Naive thymus-derived CD4-positive, alpha-beta T cell (primary cell): ENCODE results near the gene EIF2B5. TPM values are rescaled to one million over a fixed set of nuclear protein-coding genes. Genes with fewer than 3 reads are reported as not detected.

Experiments used
- ATAC-seq: fragments of 150-1000 bp; cut with Tn5 transposase; 2 replicates; pipeline ENCODE4 v1.10.0; 2021; ENCODE audit warnings: mild to moderate bottlenecking, moderate library complexity
- CTCF ChIA-PET: fragments of 350-600 bp; sonication (Branson Sonifier 250); formaldehyde crosslinking; loops from one replicate; lab custom pipeline; 2021; ENCODE audit warnings: antibody characterized with exemption; lab: Charles Lee
- POLR2A ChIA-PET: fragments of 350-600 bp; sonication (Branson Sonifier 250); formaldehyde crosslinking; loops from one replicate; lab custom pipeline; 2021; ENCODE audit warnings: antibody characterized with exemption, inconsistent platforms; lab: Charles Lee
- DNase-seq, 9 donors: peaks; one replicate each; pipeline versions ENCODE4 v3.0.0 to v3.0.0-alpha.2; 2020 to 2022; ENCODE audit warnings: mixed read lengths in 1 of 9
- H3K27ac ChIP-seq: one replicate; pipeline ENCODE4 v1.7.0; 2013; ENCODE audit warnings: mild to moderate bottlenecking, low read depth, low read length, moderate library complexity
- H3K27me3 ChIP-seq, 2 donors: one replicate each; pipeline ENCODE4 v1.7.0; 2013; ENCODE audit warnings: low read length in 2 of 2, mild to moderate bottlenecking in 2 of 2, moderate library complexity in 2 of 2; ENCODE audit not compliant: control insufficient read depth in 2 of 2, insufficient read depth in 2 of 2
- H3K36me3 ChIP-seq, 3 experiments: 1 replicate in 2 of 3; 2 replicates in 1 of 3; pipeline ENCODE4 v1.7.0; 2013; ENCODE audit warnings: low read length in 3 of 3, mild to moderate bottlenecking in 3 of 3, moderate library complexity in 1 of 3; ENCODE audit not compliant: insufficient read depth in 3 of 3, control insufficient read depth in 2 of 3
- H3K4me1 ChIP-seq, 2 donors: one replicate each; pipeline ENCODE4 v1.7.0; 2013; ENCODE audit warnings: low read length in 2 of 2, mild to moderate bottlenecking in 2 of 2, moderate library complexity in 1 of 2; ENCODE audit not compliant: control insufficient read depth in 2 of 2, insufficient read depth in 2 of 2
- H3K4me3 ChIP-seq: 2 replicates; pipeline ENCODE4 v1.7.0; 2013; ENCODE audit warnings: mild to moderate bottlenecking, low read length
- H3K9me3 ChIP-seq, 3 experiments: 1 replicate in 2 of 3; 2 replicates in 1 of 3; pipeline ENCODE4 v1.7.0; 2013; ENCODE audit warnings: low read length in 3 of 3; ENCODE audit not compliant: control insufficient read depth in 2 of 3
- H3K27ac Mint-ChIP-seq, 9 donors: one replicate each; pipeline ENCODE4 v1.8.0; 2020 to 2022; ENCODE audit warnings: mixed read lengths in 9 of 9, mild to moderate bottlenecking in 8 of 9, moderate library complexity in 5 of 9, inconsistent platforms in 2 of 9
- H3K27me3 Mint-ChIP-seq, 5 donors: one replicate each; pipeline ENCODE4 v1.8.0; 2021 to 2022; ENCODE audit warnings: mixed read lengths in 5 of 5, mild to moderate bottlenecking in 1 of 5
- H3K36me3 Mint-ChIP-seq, 5 donors: one replicate each; pipeline ENCODE4 v1.8.0; 2020 to 2022; ENCODE audit warnings: mixed read lengths in 5 of 5, mild to moderate bottlenecking in 3 of 5, inconsistent platforms in 1 of 5
- H3K4me1 Mint-ChIP-seq, 7 donors: one replicate each; pipeline ENCODE4 v1.8.0; 2020 to 2022; ENCODE audit warnings: mixed read lengths in 7 of 7, mild to moderate bottlenecking in 3 of 7, inconsistent platforms in 1 of 7
- H3K4me3 Mint-ChIP-seq, 10 donors: one replicate each; pipeline ENCODE4 v1.8.0; 2020 to 2022; ENCODE audit warnings: mild to moderate bottlenecking in 10 of 10, mixed read lengths in 10 of 10, moderate library complexity in 6 of 10, inconsistent platforms in 2 of 10
- H3K9me3 Mint-ChIP-seq, 11 donors: one replicate each; pipeline ENCODE4 v1.8.0; 2020 to 2022; ENCODE audit warnings: mixed read lengths in 11 of 11, mild to moderate bottlenecking in 4 of 11, inconsistent platforms in 1 of 11, moderate library complexity in 1 of 11
- intact Hi-C, 2 donors: fragments of 100-400 bp; cut with micrococcal nuclease; formaldehyde crosslinking; loops; one replicate each; pipeline ENCODE4 v1.15.1; 2023
- polyA plus RNA-seq, 2 donors: library from polyadenylated mRNA; unstranded; fragments of 300-500 nt; fragmentation: Illumina TruSeq; gene quantifications; one replicate each; pipeline ENCODE4 v1.2.3, GENCODE V29; 2021
- total RNA-seq, 6 experiments: library from RNA in 5 of 6; stranded (reverse) in 5 of 6; gene quantifications; 1 replicate in 5 of 6; 2 replicates in 1 of 6; pipeline ENCODE4 v1.2.3 and lab custom pipeline; 2021 to 2026

Gene EIF2B5
- total and polyA plus RNA-seq, 7 experiments from 2014 or later, result 47.2 to 87.2 (median 67.7) TPM

GRCh38 chr3:184180165-184180564 is 45.0 kb downstream of the EIF2B5 start:
- ChIA-PET POLR2A (no interaction called here), CTCF (no interaction called here)
- peaks cover 19 to 21% of the 10 kb centered on the region in 2 donors for H3K4me1 ChIP-seq
- intact Hi-C loops, result no loop called here
- peaks cover 4 to 37% (median 9%) of the 10 kb centered on the region in 5 donors for H3K36me3 Mint-ChIP-seq
- H3K27ac ChIP-seq, result no peak overlapping the region
- H3K4me3 ChIP-seq, result no peak overlapping the region
- no peak overlapping the region for H3K4me3 Mint-ChIP-seq
- DNase-seq (no peak), ATAC-seq (no peak)
- H3K27me3 Mint-ChIP-seq, result no peaks in the 10 kb centered on the region
- no peaks in the 10 kb centered on the region for H3K9me3 Mint-ChIP-seq
- peaks cover 17 to 43% (median 34%) of the 10 kb centered on the region in 7 donors for H3K4me1 Mint-ChIP-seq
- peaks cover 18 to 77% (median 24%) of the 10 kb centered on the region in 3 experiments for H3K36me3 ChIP-seq
- no peaks in the 10 kb centered on the region for H3K9me3 ChIP-seq
- no peak overlapping the region for H3K27ac Mint-ChIP-seq
- no peaks in the 10 kb centered on the region for H3K27me3 ChIP-seq

- Histone ChIP-seq H3K4me1 (peaks cover 14 to 16% of the 10 kb centered on the region in 2 donors), H3K27ac (no peak overlapping the region), H3K4me3 (no peak overlapping the region), H3K27me3 (no peaks in the 10 kb centered on the region), H3K36me3 (peaks cover 18 to 81% (median 24%) of the 10 kb centered on the region in 3 experiments), H3K9me3 (no peaks in the 10 kb centered on the region)
- Mint-ChIP-seq H3K27me3 (no peaks in the 10 kb centered on the region), H3K4me3 (no peak overlapping the region), H3K9me3 (no peaks in the 10 kb centered on the region), H3K27ac (peak overlapping the region in 1 of 9 donors; percentile 12), H3K4me1 (peaks cover 17 to 42% (median 30%) of the 10 kb centered on the region in 7 donors), H3K36me3 (peaks cover 4 to 37% (median 9%) of the 10 kb centered on the region in 5 donors)
- DNase-seq (no peak), ATAC-seq (no peak)
- intact Hi-C loops, result no loop called here
- POLR2A ChIA-PET, result interaction anchor here (0.8 kb wide), 1 partner anchor 23 kb away, joined by 3 read pairs; no protein-coding TSS in a partner anchor
- CTCF ChIA-PET, result no interaction called here
Measured at GRCh38 chr3:184181596-184181995, 46.4 kb downstream of the EIF2B5 start.

- no peak overlapping the region for H3K27ac ChIP-seq
- H3K36me3 Mint-ChIP-seq, result peaks cover 4 to 42% (median 9%) of the 10 kb centered on the region in 5 donors
- H3K9me3 ChIP-seq, result no peaks in the 10 kb centered on the region
- DNase-seq (no peak), ATAC-seq (no peak)
- H3K27ac Mint-ChIP-seq, result peak overlapping the region in 3 of 9 donors; percentile 12 to 74 (median 20)
- peaks cover 27 to 43% (median 32%) of the 10 kb centered on the region in 7 donors for H3K4me1 Mint-ChIP-seq
- H3K4me3 Mint-ChIP-seq, result no peak overlapping the region
- no peaks in the 10 kb centered on the region for H3K27me3 ChIP-seq
- intact Hi-C loops, result loop anchor here in 1 of 2 donors (2.0 kb wide), 1 partner anchor 179 kb away; no protein-coding TSS in a partner anchor
- ChIA-PET CTCF (no interaction called here), POLR2A (interaction anchor here (0.9 to 1.0 kb wide), 2 partner anchors 9 to 49 kb away, joined by 3 to 5 read pairs; partner anchors contain the start of gene AP2M1)
- H3K9me3 Mint-ChIP-seq, result no peaks in the 10 kb centered on the region
- H3K4me3 ChIP-seq, result no peak overlapping the region
- H3K36me3 ChIP-seq, result peaks cover 18 to 73% (median 24%) of the 10 kb centered on the region in 3 experiments
- H3K4me1 ChIP-seq, result peaks cover 18 to 24% of the 10 kb centered on the region in 2 donors
- H3K27me3 Mint-ChIP-seq, result no peaks in the 10 kb centered on the region
Measured at GRCh38 chr3:184183679-184184078, 48.5 kb downstream of the EIF2B5 start.

GRCh38 chr3:184184546-184185230 is 49.5 kb downstream of the EIF2B5 start:
- Mint-ChIP-seq H3K36me3 (peaks cover 4 to 43% (median 9%) of the 10 kb centered on the region in 5 donors), H3K27ac (peak overlapping the region; percentile 83 to 98 (median 97)), H3K9me3 (no peaks in the 10 kb centered on the region), H3K4me3 (peak overlapping the region in 9 of 10 donors; percentile 91 to 100 (median 98)), H3K27me3 (no peaks in the 10 kb centered on the region), H3K4me1 (peaks cover 27 to 47% (median 38%) of the 10 kb centered on the region in 7 donors)
- DNase-seq (no peak), ATAC-seq (no peak)
- Histone ChIP-seq H3K9me3 (no peaks in the 10 kb centered on the region), H3K4me3 (no peak overlapping the region), H3K4me1 (peaks cover 18 to 24% of the 10 kb centered on the region in 2 donors), H3K27ac (no peak overlapping the region), H3K36me3 (peaks cover 18 to 73% (median 22%) of the 10 kb centered on the region in 3 experiments), H3K27me3 (no peaks in the 10 kb centered on the region)
- ChIA-PET CTCF (no interaction called here), POLR2A (interaction anchor here (0.6 to 1.8 kb wide), 5 partner anchors 8 to 50 kb away, joined by 3 to 15 read pairs (median 5); partner anchors contain the start of gene AP2M1)
- intact Hi-C loops, result loop anchor here (1.0 to 5.0 kb wide), 10 partner anchors 10 to 1403 kb away; partner anchors contain the start of genes DVL3 (in 2 of the 2), AP2M1 (in 1 of the 2), MCCC1 (in 1 of the 2) and PARL (in 1 of the 2)

GRCh38 chr3:184185461-184186183 is 50.5 kb downstream of the EIF2B5 start:
- H3K36me3 Mint-ChIP-seq, result peaks cover 4 to 40% (median 9%) of the 10 kb centered on the region in 5 donors
- DNase-seq (peak; percentile 98 to 100 (median 99)), ATAC-seq (peak; percentile 96)
- ChIA-PET POLR2A (interaction anchor here (1.2 to 1.8 kb wide), 3 partner anchors 8 to 167 kb away, joined by 4 to 15 read pairs (median 9); partner anchors contain the start of genes ABCC5 and AP2M1), CTCF (interaction anchor here (0.7 to 1.1 kb wide), 2 partner anchors 12 to 171 kb away, joined by 3 to 4 read pairs; no protein-coding TSS in a partner anchor)
- H3K27ac Mint-ChIP-seq, result peak overlapping the region; percentile 89 to 98 (median 97)
- no peaks in the 10 kb centered on the region for H3K27me3 ChIP-seq
- peaks cover 18 to 73% (median 23%) of the 10 kb centered on the region in 3 experiments for H3K36me3 ChIP-seq
- H3K4me3 ChIP-seq, result peak overlapping the region; percentile 81
- H3K4me3 Mint-ChIP-seq, result peak overlapping the region; percentile 91 to 100 (median 98)
- H3K9me3 ChIP-seq, result no peaks in the 10 kb centered on the region
- no peaks in the 10 kb centered on the region for H3K27me3 Mint-ChIP-seq
- H3K9me3 Mint-ChIP-seq, result no peaks in the 10 kb centered on the region
- intact Hi-C loops, result loop anchor here (1.0 to 5.0 kb wide), 14 partner anchors 11 to 1402 kb away; partner anchors contain the start of genes AP2M1 (in 2 of the 2), DVL3 (in 2 of the 2), EEF1AKMT4 (in 2 of the 2) and EIF2B5 (in 2 of the 2)
- H3K4me1 Mint-ChIP-seq, result peaks cover 31 to 52% (median 43%) of the 10 kb centered on the region in 7 donors
- H3K27ac ChIP-seq, result peak overlapping the region; percentile 89
- peaks cover 18 to 24% of the 10 kb centered on the region in 2 donors for H3K4me1 ChIP-seq
